OCI-LY1 (cell line): ENCODE results near the gene STRA6.

Experiments used
- EZH2 ChIP-seq: fragments of 200-600 bp; sonication (generic), shearing (Covaris generic); IDR thresholded peaks from 2 replicates; pipeline ENCODE4 v1.8.0; 2017; ENCODE audit warnings: borderline replicate concordance, mixed run types, mild to moderate bottlenecking, antibody characterized with exemption, low read length, moderate library complexity, mixed read lengths
- TF ChIP-seq, protein P1 (sequence below): fragments of 200-600 bp; sonication (generic), shearing (Covaris generic); IDR thresholded peaks from 2 replicates; pipeline ENCODE4 v1.5.1; 2017; ENCODE audit warnings: mild to moderate bottlenecking, antibody characterized with exemption, low read length, moderate library complexity, mixed read lengths

DNA sequence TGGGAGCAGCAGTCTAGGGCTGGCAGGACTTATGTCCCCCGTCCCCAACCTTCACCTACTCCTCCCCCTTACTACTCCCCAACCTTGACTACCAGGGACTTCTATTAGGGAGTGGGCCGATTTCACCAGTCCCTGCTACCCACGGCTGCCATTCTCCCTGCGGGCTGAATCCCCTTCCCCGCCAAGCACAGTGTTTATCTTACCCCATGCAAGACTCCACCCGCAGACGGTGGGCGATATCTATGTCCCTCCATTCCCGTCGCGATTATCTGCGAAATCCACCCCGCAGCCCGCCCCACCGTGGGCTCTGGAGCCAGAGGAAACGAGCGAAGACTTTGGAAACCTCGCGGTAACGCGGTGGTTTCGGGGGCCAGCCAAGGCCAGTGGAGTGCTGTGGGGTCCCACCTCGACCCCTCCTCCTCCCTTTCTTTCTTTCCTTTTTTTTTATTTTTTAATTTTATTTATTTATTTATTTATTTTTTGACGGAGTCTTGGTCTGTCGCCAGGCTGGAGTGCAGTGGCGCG, 67.5 kb downstream of the STRA6 start:
- TF ChIP-seq, protein P1, sequence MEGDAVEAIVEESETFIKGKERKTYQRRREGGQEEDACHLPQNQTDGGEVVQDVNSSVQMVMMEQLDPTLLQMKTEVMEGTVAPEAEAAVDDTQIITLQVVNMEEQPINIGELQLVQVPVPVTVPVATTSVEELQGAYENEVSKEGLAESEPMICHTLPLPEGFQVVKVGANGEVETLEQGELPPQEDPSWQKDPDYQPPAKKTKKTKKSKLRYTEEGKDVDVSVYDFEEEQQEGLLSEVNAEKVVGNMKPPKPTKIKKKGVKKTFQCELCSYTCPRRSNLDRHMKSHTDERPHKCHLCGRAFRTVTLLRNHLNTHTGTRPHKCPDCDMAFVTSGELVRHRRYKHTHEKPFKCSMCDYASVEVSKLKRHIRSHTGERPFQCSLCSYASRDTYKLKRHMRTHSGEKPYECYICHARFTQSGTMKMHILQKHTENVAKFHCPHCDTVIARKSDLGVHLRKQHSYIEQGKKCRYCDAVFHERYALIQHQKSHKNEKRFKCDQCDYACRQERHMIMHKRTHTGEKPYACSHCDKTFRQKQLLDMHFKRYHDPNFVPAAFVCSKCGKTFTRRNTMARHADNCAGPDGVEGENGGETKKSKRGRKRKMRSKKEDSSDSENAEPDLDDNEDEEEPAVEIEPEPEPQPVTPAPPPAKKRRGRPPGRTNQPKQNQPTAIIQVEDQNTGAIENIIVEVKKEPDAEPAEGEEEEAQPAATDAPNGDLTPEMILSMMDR, result no peak
- TF ChIP-seq EZH2, result no peak
